ENCODE data around the gene TP53I11. TPM values are rescaled to one million over a fixed set of nuclear protein-coding genes. Genes with fewer than 3 reads are reported as not detected.

The TP53I11 gene
- polyA plus RNA-seq, 3 donors: 11.0 to 13.2 (median 11.3) TPM

- no peak for DNase-seq
- Histone ChIP-seq H3K4me3 (replicated peaks in 1 of 3; ENCODE audit: low read depth in 2 of 3, low read length in 3 of 3) (no peak overlapping the region), H3K9ac (ENCODE audit: insufficient read depth, low read length, poor library complexity, severe bottlenecking) (no peak overlapping the region), H3K27me3 (ENCODE audit: control insufficient read depth in 2 of 2, insufficient read depth in 2 of 2, low read length in 2 of 2) (no peaks in the 10 kb centered on the region), H2AFZ (ENCODE audit: insufficient read depth, low read depth, low read length, poor library complexity, severe bottlenecking) (no peak overlapping the region), H3K79me2 (ENCODE audit: insufficient read depth, low read length) (no peaks in the 10 kb centered on the region), H3K9me3 (replicated peaks in 1 of 2; ENCODE audit: control insufficient read depth in 1 of 2, insufficient read depth in 1 of 2, low read length in 2 of 2) (no peaks in the 10 kb centered on the region), H3K36me3 (replicated peaks in 1 of 2; ENCODE audit: control insufficient read depth in 1 of 2, insufficient read depth in 2 of 2, low read length in 2 of 2) (no peaks in the 10 kb centered on the region), H3K4me1 (ENCODE audit: control insufficient read depth in 1 of 2, insufficient read depth in 2 of 2, low read length in 2 of 2) (no peaks in the 10 kb centered on the region), H3K27ac (ENCODE audit: low read depth in 1 of 2, low read length in 2 of 2) (no peak overlapping the region), H3K4me2 (replicated peaks; ENCODE audit: extremely low read depth, low read length, poor library complexity, severe bottlenecking) (no peak overlapping the region), H4K20me1 (ENCODE audit: insufficient read depth, low read length) (no peaks in the 10 kb centered on the region)
- intact Hi-C loops (cut with micrococcal nuclease): no loop called here
- Mint-ChIP-seq H3K4me1 (no peaks in the 10 kb centered on the region), H3K27ac (no peak overlapping the region), H3K36me3 (no peaks in the 10 kb centered on the region), H3K27me3 (ENCODE audit: low read depth in 3 of 3) (peaks cover 12 to 16% (median 12%) of the 10 kb centered on the region in 3 donors), H3K9me3 (peaks cover 0 to 3% (median 0%) of the 10 kb centered on the region in 7 donors), H3K4me3 (no peak overlapping the region)
- WGBS (ENCODE audit: insufficient coverage): 95% methylated on average over 6 of the region's 12 CpGs
- no peak for TF ChIP-seq CTCF (IDR thresholded peaks at IDR 0.05)
Measured at GRCh38 chr11:44904261-44905020, 46.2 kb downstream of the TP53I11 start.

- H2AFZ ChIP-seq (ENCODE audit: insufficient read depth, low read depth, low read length, poor library complexity, severe bottlenecking): no peak overlapping the region
- no peaks in the 10 kb centered on the region for H3K9me3 ChIP-seq (replicated peaks in 1 of 2; ENCODE audit: control insufficient read depth in 1 of 2, insufficient read depth in 1 of 2, low read length in 2 of 2)
- intact Hi-C loops (cut with micrococcal nuclease): no loop called here
- DNase-seq: no peak
- 89% methylated on average over 1 of the region's 3 CpGs for WGBS (ENCODE audit: insufficient coverage)
- no peaks in the 10 kb centered on the region for H3K27me3 ChIP-seq (ENCODE audit: control insufficient read depth in 2 of 2, insufficient read depth in 2 of 2, low read length in 2 of 2)
- no peak overlapping the region for H3K4me2 ChIP-seq (replicated peaks; ENCODE audit: extremely low read depth, low read length, poor library complexity, severe bottlenecking)
- H3K36me3 ChIP-seq (replicated peaks in 1 of 2; ENCODE audit: control insufficient read depth in 1 of 2, insufficient read depth in 2 of 2, low read length in 2 of 2): no peaks in the 10 kb centered on the region
- no peak overlapping the region for H3K27ac Mint-ChIP-seq
- H3K4me3 Mint-ChIP-seq: peak overlapping the region in 1 of 2 donors; percentile 21
- H3K79me2 ChIP-seq (ENCODE audit: insufficient read depth, low read length): no peaks in the 10 kb centered on the region
- no peaks in the 10 kb centered on the region for H4K20me1 ChIP-seq (ENCODE audit: insufficient read depth, low read length)
- H3K4me1 ChIP-seq (ENCODE audit: control insufficient read depth in 1 of 2, insufficient read depth in 2 of 2, low read length in 2 of 2): no peaks in the 10 kb centered on the region
- peaks cover 9 to 16% (median 11%) of the 10 kb centered on the region in 3 donors for H3K27me3 Mint-ChIP-seq (ENCODE audit: low read depth in 3 of 3)
- no peak overlapping the region for H3K4me3 ChIP-seq (replicated peaks in 1 of 3; ENCODE audit: low read depth in 2 of 3, low read length in 3 of 3)
- TF ChIP-seq CTCF (IDR thresholded peaks at IDR 0.05): no peak
- no peak overlapping the region for H3K9ac ChIP-seq (ENCODE audit: insufficient read depth, low read length, poor library complexity, severe bottlenecking)
- no peak overlapping the region for H3K27ac ChIP-seq (ENCODE audit: low read depth in 1 of 2, low read length in 2 of 2)
- peaks cover 0 to 4% (median 3%) of the 10 kb centered on the region in 7 donors for H3K9me3 Mint-ChIP-seq
- H3K4me1 Mint-ChIP-seq: no peaks in the 10 kb centered on the region
- H3K36me3 Mint-ChIP-seq: no peaks in the 10 kb centered on the region
Measured at GRCh38 chr11:44903518-44903917, 47.2 kb downstream of the TP53I11 start.
